NCI-H460 (cell line): ENCODE results near the gene ARSA. TPM values are rescaled to one million over a fixed set of nuclear protein-coding genes. Genes with fewer than 3 reads are reported as not detected.

ENCODE experiments used
- DNase-seq: peaks from one replicate; pipeline ENCODE4 v3.0.0-alpha.2; 2016; ENCODE audit warnings: low read depth; ENCODE audit errors: extremely low read depth
- total RNA-seq: library from RNA; depleted of rRNA; stranded (reverse); fragments of >200 nt; shearing (Covaris generic); gene quantifications from 2 replicates; pipeline ENCODE4 v1.2.3, GENCODE V29; 2014

Gene ARSA
- total RNA-seq, 1 experiment from 2014 or later: 14.0 TPM

GRCh38 chr22:50606165-50606945, 21.6 kb downstream of the ARSA start:
- no peak for DNase-seq

- no peak for DNase-seq
These were observed 22.3 kb downstream of the ARSA start for GRCh38 chr22:50605613-50606074.

GRCh38 chr22:50605002-50605612, 22.8 kb downstream of the ARSA start:
- no peak for DNase-seq

GRCh38 chr22:50604256-50605001, 23.5 kb downstream of the ARSA start:
- DNase-seq: no peak

- no peak for DNase-seq
These were observed 24.3 kb downstream of the ARSA start for GRCh38 chr22:50603511-50604255.

GRCh38 chr22:50602338-50602700, 25.6 kb downstream of the ARSA start:
- DNase-seq: no peak

GRCh38 chr22:50601669-50602337, 26.1 kb downstream of the ARSA start:
- no peak for DNase-seq

GRCh38 chr22:50600967-50601668, 26.8 kb downstream of the ARSA start:
- no peak for DNase-seq

- DNase-seq: no peak
These were observed 27.4 kb downstream of the ARSA start, which contains the start of gene MAPK8IP2 for GRCh38 chr22:50600538-50600937. Gene MAPK8IP2, plus strand, starts transcription at chr22:50600793. Its CDS starts 26 bp downstream, at chr22:50600819.

GRCh38 chr22:50599816-50600455, 28.0 kb downstream of the ARSA start:
- no peak for DNase-seq

- DNase-seq: no peak
These were observed 30.9 kb downstream of the ARSA start for GRCh38 chr22:50597097-50597496.

GRCh38 chr22:50595189-50595588, 32.8 kb downstream of the ARSA start:
- no peak for DNase-seq

- no peak for DNase-seq
These were observed 40.5 kb downstream of the ARSA start for GRCh38 chr22:50587407-50587806.

- no peak for DNase-seq
These were observed 41.5 kb downstream of the ARSA start for GRCh38 chr22:50586416-50586815.

- no peak for DNase-seq
These were observed 42.2 kb downstream of the ARSA start for GRCh38 chr22:50585781-50586180.

- no peak for DNase-seq
These were observed 42.7 kb downstream of the ARSA start for GRCh38 chr22:50585238-50585637.

- DNase-seq: no peak
These were observed 43.6 kb downstream of the ARSA start for GRCh38 chr22:50584106-50585096.
